ENCODE data around the gene KNTC1.
A peak's percentile ranks its signal among the peaks of the same experiment; 100 is the strongest.

DNA sequence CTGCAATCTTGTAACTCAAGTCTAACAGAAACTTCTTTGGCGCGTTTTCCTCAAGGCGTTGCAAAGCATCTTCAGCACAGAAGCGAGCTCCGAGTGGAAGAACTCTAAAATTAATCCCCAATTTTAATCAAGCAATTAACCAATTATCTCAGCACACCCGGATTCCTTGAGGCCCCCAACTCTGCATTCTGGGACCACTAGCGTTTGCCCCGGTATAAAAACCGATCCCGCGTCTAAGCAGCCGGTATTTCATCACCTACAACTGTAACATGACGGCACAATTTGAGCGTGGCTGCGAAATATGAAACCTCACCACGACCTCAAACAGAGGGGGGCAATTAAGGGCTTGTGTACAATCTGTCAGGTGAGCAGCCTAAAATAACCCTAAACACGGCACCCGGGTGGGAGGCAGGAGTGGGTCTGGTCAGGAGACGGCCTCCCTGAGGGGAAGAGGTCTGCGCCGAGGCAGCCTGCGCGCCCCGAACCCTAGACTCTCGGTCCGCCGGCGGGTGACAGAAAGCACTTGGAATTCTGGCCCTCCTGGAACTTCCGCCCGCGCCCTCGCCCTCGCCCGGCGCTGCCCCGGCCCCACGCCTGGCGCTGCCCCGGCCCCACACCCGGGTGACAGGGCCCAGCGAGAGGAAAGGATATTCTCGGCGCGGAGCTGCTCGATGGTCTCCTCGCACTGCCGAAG lies 26.9 kb upstream of the KNTC1 start:
- TF ChIP-seq EP300 (IDR thresholded peaks at IDR 0.05) (no peak), POLR2A (IDR thresholded peaks at IDR 0.05) (peak; percentile 4)
- TF ChIP-seq, protein P1, sequence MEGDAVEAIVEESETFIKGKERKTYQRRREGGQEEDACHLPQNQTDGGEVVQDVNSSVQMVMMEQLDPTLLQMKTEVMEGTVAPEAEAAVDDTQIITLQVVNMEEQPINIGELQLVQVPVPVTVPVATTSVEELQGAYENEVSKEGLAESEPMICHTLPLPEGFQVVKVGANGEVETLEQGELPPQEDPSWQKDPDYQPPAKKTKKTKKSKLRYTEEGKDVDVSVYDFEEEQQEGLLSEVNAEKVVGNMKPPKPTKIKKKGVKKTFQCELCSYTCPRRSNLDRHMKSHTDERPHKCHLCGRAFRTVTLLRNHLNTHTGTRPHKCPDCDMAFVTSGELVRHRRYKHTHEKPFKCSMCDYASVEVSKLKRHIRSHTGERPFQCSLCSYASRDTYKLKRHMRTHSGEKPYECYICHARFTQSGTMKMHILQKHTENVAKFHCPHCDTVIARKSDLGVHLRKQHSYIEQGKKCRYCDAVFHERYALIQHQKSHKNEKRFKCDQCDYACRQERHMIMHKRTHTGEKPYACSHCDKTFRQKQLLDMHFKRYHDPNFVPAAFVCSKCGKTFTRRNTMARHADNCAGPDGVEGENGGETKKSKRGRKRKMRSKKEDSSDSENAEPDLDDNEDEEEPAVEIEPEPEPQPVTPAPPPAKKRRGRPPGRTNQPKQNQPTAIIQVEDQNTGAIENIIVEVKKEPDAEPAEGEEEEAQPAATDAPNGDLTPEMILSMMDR (IDR thresholded peaks at IDR 0.05), result no peak
